PC-3 (cell line): ENCODE measurements around the gene PUS10. TPM values are rescaled to one million over a fixed set of nuclear protein-coding genes. Genes with fewer than 3 reads are reported as not detected.

ENCODE experiments used
- ATAC-seq: fragments of 200-7000 bp; cut with Tn5 transposase; 2 replicates; pipeline ENCODE4 v1.9.1; 2020; ENCODE audit warnings: mild to moderate bottlenecking, moderate library complexity
- BruUV-seq: library from RNA; stranded (reverse); fragments of 400-500 nt; replicated peaks from 2 replicates; lab custom pipeline; 2021; lab: Mats Ljungman, UMichigan
- CTCF ChIA-PET: fragments of 300-600 bp; sonication (Branson Sonifier 250); formaldehyde crosslinking; loops from one replicate; lab custom pipeline; 2022; ENCODE audit warnings: antibody characterized with exemption; lab: Charles Lee
- POLR2A ChIA-PET: fragments of 300-600 bp; sonication (Branson Sonifier 250); formaldehyde crosslinking; loops from one replicate; lab custom pipeline; 2022; ENCODE audit warnings: antibody characterized with exemption; ENCODE audit not compliant: unreplicated experiment; lab: Charles Lee
- DNase-seq: peaks from one replicate; pipeline ENCODE4 v3.0.0-alpha.2; 2015
- H2AFZ ChIP-seq: fragments of 300-600 bp; sonication (generic); 2 replicates; pipeline ENCODE4 v1.6.0; 2016; ENCODE audit warnings: antibody characterized with exemption, low read length
- H3F3A ChIP-seq: fragments of 300-600 bp; sonication (generic); one replicate; pipeline ENCODE4 v1.6.0; 2017; ENCODE audit warnings: antibody characterized with exemption, low read length, control low read depth, mild to moderate bottlenecking; ENCODE audit not compliant: unreplicated experiment
- H3K27ac ChIP-seq: fragments of 300-600 bp; sonication (generic); 2 replicates; pipeline ENCODE4 v1.5.1; 2016; ENCODE audit warnings: mild to moderate bottlenecking, low read length
- H3K27me3 ChIP-seq: fragments of 300-600 bp; sonication (generic); 2 replicates; pipeline ENCODE4 v1.6.1; 2016; ENCODE audit warnings: low read length, mixed read lengths
- H3K36me3 ChIP-seq: fragments of 300-600 bp; sonication (generic); 2 replicates; pipeline ENCODE4 v1.6.1; 2016; ENCODE audit warnings: low read depth, mixed run types, low read length, mixed read lengths
- H3K4me1 ChIP-seq: fragments of 300-600 bp; sonication (generic); 2 replicates; pipeline ENCODE4 v1.5.1; 2016; ENCODE audit warnings: low read length; ENCODE audit not compliant: insufficient read depth
- H3K4me2 ChIP-seq: fragments of 300-600 bp; sonication (generic); 2 replicates; pipeline ENCODE4 v1.6.0; 2016; ENCODE audit warnings: low read length
- H3K4me3 ChIP-seq: fragments of 300-600 bp; sonication (generic); 2 replicates; pipeline ENCODE4 v1.5.1; 2016; ENCODE audit warnings: mild to moderate bottlenecking, low read length, mixed read lengths
- H3K79me2 ChIP-seq: fragments of 300-600 bp; sonication (generic); 2 replicates; pipeline ENCODE4 v1.6.1; 2017; ENCODE audit warnings: low read length, mixed read lengths
- H3K9ac ChIP-seq: fragments of 300-600 bp; sonication (generic); 2 replicates; pipeline ENCODE4 v1.6.0; 2016; ENCODE audit warnings: mild to moderate bottlenecking, low read length
- H3K9me2 ChIP-seq: fragments of 300-600 bp; sonication (generic); replicated peaks from 2 replicates; pipeline ENCODE4 v1.6.1; 2016; ENCODE audit warnings: mixed run types, low read length, mixed read lengths
- H3K9me3 ChIP-seq: fragments of 300-600 bp; sonication (generic); 2 replicates; pipeline ENCODE4 v1.6.1; 2016; ENCODE audit warnings: low read length, mixed read lengths
- H4K20me1 ChIP-seq: fragments of 300-600 bp; sonication (generic); 2 replicates; pipeline ENCODE4 v1.6.1; 2016; ENCODE audit warnings: low read length, mixed read lengths
- EZH2 ChIP-seq: fragments of 300-600 bp; sonication (generic); IDR thresholded peaks from one replicate; pipeline ENCODE4 v1.6.1; 2017; ENCODE audit warnings: antibody characterized with exemption, mild to moderate bottlenecking, low read length; ENCODE audit not compliant: unreplicated experiment
- EZH2phosphoT487 ChIP-seq: fragments of 300-600 bp; sonication (generic); IDR thresholded peaks from 2 replicates; pipeline ENCODE4 v1.6.1; 2018; ENCODE audit warnings: mild to moderate bottlenecking, antibody characterized with exemption, low read length, borderline replicate concordance
- intact Hi-C: fragments of 100-400 bp; cut with micrococcal nuclease; formaldehyde crosslinking; loops from 2 replicates; pipeline ENCODE4 v1.9.0; 2023
- total RNA-seq: library from RNA; depleted of rRNA; stranded (reverse); fragments of >200 nt; gene quantifications from 2 replicates; pipeline ENCODE4 v1.2.3, GENCODE V29; 2014
- TF ChIP-seq, protein P1 (sequence below): fragments of 300-600 bp; sonication (generic); conservative IDR thresholded peaks from 2 replicates; pipeline ENCODE4 v1.5.1; 2017; ENCODE audit warnings: antibody characterized with exemption, low read depth, mild to moderate bottlenecking, low read length

Gene PUS10
- total RNA-seq, 1 experiment from 2014 or later = 3.6 TPM

DNA sequence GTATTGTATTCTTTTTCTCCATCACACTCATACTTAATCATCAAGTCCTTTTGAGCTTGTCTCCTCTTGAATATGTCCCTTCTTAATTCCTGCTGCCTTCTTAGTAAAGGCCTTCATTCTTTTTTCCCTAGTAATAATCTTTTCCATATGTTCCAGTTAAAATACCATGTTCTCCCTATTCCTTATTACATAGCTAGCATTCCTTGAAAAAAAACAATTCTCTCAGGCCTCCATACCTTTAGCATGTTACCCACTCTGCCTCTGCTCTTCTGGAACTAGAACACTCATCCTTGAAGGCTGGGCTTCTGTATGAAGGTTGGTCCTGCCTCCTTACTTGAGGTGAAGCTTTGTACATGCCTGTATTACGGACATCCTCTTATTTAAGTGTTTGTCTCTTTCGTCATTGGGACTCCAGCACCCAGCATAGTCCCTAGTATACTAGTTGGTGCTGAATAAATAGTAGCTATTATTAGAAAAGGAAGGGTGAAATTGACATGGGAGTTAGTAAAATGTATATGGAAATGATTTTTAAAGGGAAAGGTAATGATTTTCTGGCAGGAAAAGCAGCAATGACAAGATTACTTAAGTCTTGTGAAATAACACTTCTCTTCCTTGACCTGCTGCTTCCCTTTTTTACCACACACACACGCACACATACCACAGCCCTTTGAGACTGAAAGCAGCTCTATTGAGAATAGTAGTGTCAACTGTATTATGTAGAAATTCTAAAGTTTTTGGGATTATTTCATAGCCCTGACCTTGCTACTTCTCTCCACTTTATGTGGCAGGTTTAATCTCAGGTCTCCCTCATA lies 91.1 kb downstream of the PUS10 start:
- Histone ChIP-seq H4K20me1 (no peaks in the 10 kb centered on the region), H3K79me2 (no peaks in the 10 kb centered on the region), H3K27me3 (no peaks in the 10 kb centered on the region), H3K27ac (no peak overlapping the region), H3K4me1 (peaks cover 9% of the 10 kb centered on the region), H3F3A (no peaks in the 10 kb centered on the region), H3K9ac (no peak overlapping the region), H3K4me2 (no peak overlapping the region), H3K4me3 (no peak overlapping the region), H3K36me3 (peaks cover 11% of the 10 kb centered on the region), H2AFZ (no peak overlapping the region), H3K9me2 (no peaks in the 10 kb centered on the region), H3K9me3 (no peaks in the 10 kb centered on the region)
- BruUV-seq = no TSS peak
- POLR2A ChIA-PET = no interaction called here
- CTCF ChIA-PET = no interaction called here
- no peak for DNase-seq
- no peak for ATAC-seq
- intact Hi-C loops = no loop called here
- TF ChIP-seq, protein P1, sequence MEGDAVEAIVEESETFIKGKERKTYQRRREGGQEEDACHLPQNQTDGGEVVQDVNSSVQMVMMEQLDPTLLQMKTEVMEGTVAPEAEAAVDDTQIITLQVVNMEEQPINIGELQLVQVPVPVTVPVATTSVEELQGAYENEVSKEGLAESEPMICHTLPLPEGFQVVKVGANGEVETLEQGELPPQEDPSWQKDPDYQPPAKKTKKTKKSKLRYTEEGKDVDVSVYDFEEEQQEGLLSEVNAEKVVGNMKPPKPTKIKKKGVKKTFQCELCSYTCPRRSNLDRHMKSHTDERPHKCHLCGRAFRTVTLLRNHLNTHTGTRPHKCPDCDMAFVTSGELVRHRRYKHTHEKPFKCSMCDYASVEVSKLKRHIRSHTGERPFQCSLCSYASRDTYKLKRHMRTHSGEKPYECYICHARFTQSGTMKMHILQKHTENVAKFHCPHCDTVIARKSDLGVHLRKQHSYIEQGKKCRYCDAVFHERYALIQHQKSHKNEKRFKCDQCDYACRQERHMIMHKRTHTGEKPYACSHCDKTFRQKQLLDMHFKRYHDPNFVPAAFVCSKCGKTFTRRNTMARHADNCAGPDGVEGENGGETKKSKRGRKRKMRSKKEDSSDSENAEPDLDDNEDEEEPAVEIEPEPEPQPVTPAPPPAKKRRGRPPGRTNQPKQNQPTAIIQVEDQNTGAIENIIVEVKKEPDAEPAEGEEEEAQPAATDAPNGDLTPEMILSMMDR = no peak
- no peak for TF ChIP-seq EZH2phosphoT487
- no peak for TF ChIP-seq EZH2

DNA sequence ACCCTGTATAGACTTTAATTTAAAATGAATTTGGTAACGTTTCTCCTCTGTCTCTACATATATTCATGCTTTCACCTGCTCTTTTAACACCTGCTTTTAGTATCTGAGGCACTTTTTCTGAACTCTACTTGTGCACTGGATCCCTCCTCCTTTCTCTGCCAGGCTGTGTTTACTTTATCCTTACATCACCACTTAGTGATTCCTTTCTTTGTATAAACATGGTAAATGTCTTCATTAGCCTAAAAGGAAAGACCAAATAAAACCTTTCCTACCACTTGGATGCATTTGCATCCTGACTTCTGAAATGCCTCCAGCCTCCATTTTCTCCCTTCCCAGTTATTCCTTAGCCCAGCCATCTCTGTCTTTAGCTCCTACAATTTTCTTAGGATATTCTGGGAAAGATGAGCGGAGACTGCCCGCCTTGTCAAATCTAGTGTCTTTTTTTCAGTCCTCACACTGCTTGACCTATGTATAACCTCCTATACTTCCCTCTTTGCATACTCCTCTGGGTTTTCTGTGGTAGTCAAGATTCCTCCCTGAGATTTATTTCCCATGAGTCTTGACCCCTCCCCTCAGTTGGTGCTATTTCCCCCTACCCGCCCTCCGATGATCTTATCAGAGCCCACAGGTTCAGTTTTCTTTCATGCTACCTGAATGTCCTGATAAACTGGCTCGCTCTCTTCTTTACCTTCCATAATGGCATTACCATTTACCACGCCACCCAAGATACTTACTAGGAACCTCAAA lies 91.9 kb downstream of the PUS10 start:
- POLR2A ChIA-PET = no interaction called here
- CTCF ChIA-PET = no interaction called here
- no TSS peak for BruUV-seq
- H3K79me2 ChIP-seq = no peaks in the 10 kb centered on the region
- H3K27me3 ChIP-seq = no peaks in the 10 kb centered on the region
- H2AFZ ChIP-seq = no peak overlapping the region
- DNase-seq = peak; percentile 42
- H3K9ac ChIP-seq = no peak overlapping the region
- no peaks in the 10 kb centered on the region for H4K20me1 ChIP-seq
- TF ChIP-seq, protein P1 = no peak
- TF ChIP-seq EZH2 (no peak), EZH2phosphoT487 (no peak)
- no peak overlapping the region for H3K4me2 ChIP-seq
- intact Hi-C loops = no loop called here
- H3K36me3 ChIP-seq = peaks cover 16% of the 10 kb centered on the region
- no peak overlapping the region for H3K4me3 ChIP-seq
- H3K9me2 ChIP-seq = no peaks in the 10 kb centered on the region
- H3K4me1 ChIP-seq = peaks cover 9% of the 10 kb centered on the region
- H3K9me3 ChIP-seq = no peaks in the 10 kb centered on the region
- no peak overlapping the region for H3K27ac ChIP-seq
- peak; percentile 98 for ATAC-seq
- H3F3A ChIP-seq = no peaks in the 10 kb centered on the region

DNA sequence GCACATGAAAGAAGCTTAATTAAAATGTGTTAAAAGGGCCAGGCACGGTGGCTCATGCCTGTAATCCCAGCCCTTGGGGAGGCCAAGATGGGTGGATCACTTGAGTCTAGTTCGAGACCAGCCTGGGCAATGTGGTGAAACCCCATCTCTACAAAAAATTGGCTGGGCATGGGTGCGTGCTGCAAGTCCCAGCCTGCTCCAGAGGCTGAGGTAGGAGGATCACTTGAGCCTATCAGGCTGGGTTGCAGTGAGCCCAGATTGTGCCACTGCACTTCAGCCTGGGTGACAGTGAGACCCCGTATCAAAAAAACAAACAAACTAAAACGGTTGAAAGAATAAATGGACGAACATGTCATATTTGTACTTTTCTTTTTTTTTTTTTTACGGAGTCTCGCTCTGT lies 110.7 kb downstream of the PUS10 start:
- H3K9me2 ChIP-seq = no peaks in the 10 kb centered on the region
- no peaks in the 10 kb centered on the region for H3K27me3 ChIP-seq
- no peak overlapping the region for H2AFZ ChIP-seq
- no peak for ATAC-seq
- TF ChIP-seq EZH2phosphoT487 = no peak
- TF ChIP-seq EZH2 = no peak
- TF ChIP-seq, protein P1 = no peak
- no peaks in the 10 kb centered on the region for H4K20me1 ChIP-seq
- no peaks in the 10 kb centered on the region for H3K4me1 ChIP-seq
- ChIA-PET CTCF (no interaction called here), POLR2A (no interaction called here)
- H3F3A ChIP-seq = no peaks in the 10 kb centered on the region
- DNase-seq = no peak
- H3K79me2 ChIP-seq = no peaks in the 10 kb centered on the region
- H3K4me3 ChIP-seq = no peak overlapping the region
- H3K27ac ChIP-seq = no peak overlapping the region
- 0 out of 2 replicates have a peak, but pooled peaks cover 5% of the 10 kb centered on the region for H3K36me3 ChIP-seq
- H3K9me3 ChIP-seq = no peaks in the 10 kb centered on the region
- no TSS peak for BruUV-seq
- no peak overlapping the region for H3K9ac ChIP-seq
- no peak overlapping the region for H3K4me2 ChIP-seq
- intact Hi-C loops = no loop called here
